H9 (cell line): ENCODE data around the gene P2RX6. TPM values are rescaled to one million over a fixed set of nuclear protein-coding genes. Genes with fewer than 3 reads are reported as not detected.

Experiments used
- DNase-seq: peaks from one replicate; pipeline ENCODE4 v3.0.0-alpha.2; 2017
- H2AFZ ChIP-seq: one replicate; pipeline ENCODE4 v1.6.1; 2013; ENCODE audit warnings: mild to moderate bottlenecking, low read length, control low read depth, moderate library complexity
- H2AK5ac ChIP-seq: 2 replicates; pipeline ENCODE4 v1.6.1; 2013; ENCODE audit warnings: low read length, control low read depth, mixed read lengths; ENCODE audit not compliant: insufficient read length
- H2BK120ac ChIP-seq: one replicate; pipeline ENCODE4 v1.6.1; 2013; ENCODE audit warnings: low read depth, mild to moderate bottlenecking, low read length, control low read depth, inconsistent platforms; ENCODE audit not compliant: poor library complexity, severe bottlenecking
- H2BK12ac ChIP-seq: 2 replicates; pipeline ENCODE4 v1.6.1; 2013; ENCODE audit warnings: low read length, control low read depth, mixed read lengths, low read depth; ENCODE audit not compliant: insufficient read length
- H2BK15ac ChIP-seq: 2 replicates; pipeline ENCODE4 v1.6.1; 2013; ENCODE audit warnings: low read depth, low read length, control low read depth
- H2BK20ac ChIP-seq: one replicate; pipeline ENCODE4 v1.6.1; 2013; ENCODE audit warnings: low read depth, mild to moderate bottlenecking, low read length, control low read depth, inconsistent platforms; ENCODE audit not compliant: poor library complexity, severe bottlenecking
- H2BK5ac ChIP-seq: 2 replicates; pipeline ENCODE4 v1.6.1; 2013; ENCODE audit warnings: low read length, control low read depth, mixed read lengths; ENCODE audit not compliant: insufficient read length
- H3K14ac ChIP-seq: 2 replicates; pipeline ENCODE4 v1.6.1; 2013; ENCODE audit warnings: low read length, control low read depth; ENCODE audit not compliant: insufficient read depth
- H3K18ac ChIP-seq: 2 replicates; pipeline ENCODE4 v1.6.1; 2013; ENCODE audit warnings: low read depth, mild to moderate bottlenecking, mixed read lengths, low read length, control low read depth; ENCODE audit not compliant: insufficient read length
- H3K23ac ChIP-seq: 2 replicates; pipeline ENCODE4 v1.6.1; 2013; ENCODE audit warnings: low read length, control low read depth, mixed read lengths, low read depth; ENCODE audit not compliant: insufficient read length
- H3K23me2 ChIP-seq: 2 replicates; pipeline ENCODE4 v1.6.1; 2013; ENCODE audit warnings: low read depth, mild to moderate bottlenecking, mixed read lengths, low read length, control low read depth; ENCODE audit not compliant: insufficient read length, poor library complexity, severe bottlenecking
- H3K27ac ChIP-seq: 2 replicates; pipeline ENCODE4 v1.5.1; 2013; ENCODE audit warnings: low read length, control low read depth, mixed read lengths, low read depth; ENCODE audit not compliant: insufficient read length
- H3K27me3 ChIP-seq: 2 replicates; pipeline ENCODE4 v1.6.1; 2013; ENCODE audit warnings: low read length, control low read depth, inconsistent platforms; ENCODE audit not compliant: insufficient read depth
- H3K4ac ChIP-seq: 2 replicates; pipeline ENCODE4 v1.6.1; 2013; ENCODE audit warnings: low read depth, mild to moderate bottlenecking, control low read depth, inconsistent platforms, low read length, moderate library complexity
- H3K4me1 ChIP-seq: 2 replicates; pipeline ENCODE4 v1.6.1; 2013; ENCODE audit warnings: low read length, control low read depth, inconsistent platforms; ENCODE audit not compliant: insufficient read depth
- H3K4me2 ChIP-seq: 2 replicates; pipeline ENCODE4 v1.6.1; 2013; ENCODE audit warnings: low read length, control low read depth, mixed read lengths; ENCODE audit not compliant: insufficient read length, insufficient read depth
- H3K56ac ChIP-seq: 2 replicates; pipeline ENCODE4 v1.6.1; 2013; ENCODE audit warnings: low read depth, mild to moderate bottlenecking, mixed read lengths, low read length, control low read depth; ENCODE audit not compliant: insufficient read length
- H3K79me1 ChIP-seq: 2 replicates; pipeline ENCODE4 v1.6.1; 2013; ENCODE audit warnings: low read depth, mild to moderate bottlenecking, moderate library complexity, low read length, control low read depth, inconsistent platforms; ENCODE audit not compliant: insufficient read depth, poor library complexity, severe bottlenecking
- H3K79me2 ChIP-seq: 2 replicates; pipeline ENCODE4 v1.6.1; 2013; ENCODE audit warnings: low read length, control low read depth, inconsistent platforms; ENCODE audit not compliant: insufficient read depth
- H3K9ac ChIP-seq: 2 replicates; pipeline ENCODE4 v1.6.1; 2013; ENCODE audit warnings: low read length, control low read depth, mixed read lengths; ENCODE audit not compliant: insufficient read length; ENCODE audit errors: extremely low read depth
- H3K9me3 ChIP-seq: one replicate; pipeline ENCODE4 v1.6.1; 2013; ENCODE audit warnings: low read depth, low read length, inconsistent platforms; ENCODE audit not compliant: control insufficient read depth
- H3T11ph ChIP-seq: one replicate; pipeline ENCODE4 v1.6.1; 2013; ENCODE audit warnings: mild to moderate bottlenecking, low read length, control low read depth, inconsistent platforms
- H4K20me1 ChIP-seq: one replicate; pipeline ENCODE4 v1.6.1; 2013; ENCODE audit not compliant: control insufficient read depth, insufficient read length, insufficient read depth
- H4K5ac ChIP-seq: 2 replicates; pipeline ENCODE4 v1.6.1; 2013; ENCODE audit warnings: low read depth, mild to moderate bottlenecking, mixed read lengths, low read length, control low read depth; ENCODE audit not compliant: insufficient read length
- H4K8ac ChIP-seq: replicated peaks from 2 replicates; pipeline ENCODE4 v1.6.1; 2013; ENCODE audit warnings: low read length, control low read depth, mixed read lengths, low read depth; ENCODE audit not compliant: insufficient read length
- H4K91ac ChIP-seq: 2 replicates; pipeline ENCODE4 v1.6.1; 2013; ENCODE audit warnings: low read depth, mild to moderate bottlenecking, moderate library complexity, mixed read lengths, low read length, control low read depth; ENCODE audit not compliant: insufficient read length
- H3K27ac Mint-ChIP-seq, 3 experiments: 2 replicates in 2 of 3; 3 replicates in 1 of 3; pipeline ENCODE4 v1.8.0; 2020 to 2021; ENCODE audit warnings: mixed read lengths in 3 of 3, mild to moderate bottlenecking in 1 of 3, moderate library complexity in 1 of 3
- H3K27me3 Mint-ChIP-seq: 2 replicates; pipeline ENCODE4 v1.8.0; 2021; ENCODE audit warnings: low read depth, mild to moderate bottlenecking, moderate library complexity, mixed read lengths
- H3K36me3 Mint-ChIP-seq, 3 experiments: 2 replicates in 2 of 3; 3 replicates in 1 of 3; pipeline ENCODE4 v1.8.0; 2020 to 2021; ENCODE audit warnings: low read depth in 3 of 3, mixed read lengths in 3 of 3; ENCODE audit not compliant: insufficient read depth in 1 of 3
- H3K4me1 Mint-ChIP-seq, 2 experiments: 2 replicates each; pipeline ENCODE4 v1.8.0; 2020; ENCODE audit warnings: mixed read lengths in 2 of 2
- H3K4me3 Mint-ChIP-seq, 2 experiments: 2 replicates in 1 of 2; 3 replicates in 1 of 2; pipeline ENCODE4 v1.8.0; 2020 to 2021; ENCODE audit warnings: mild to moderate bottlenecking in 2 of 2, mixed read lengths in 2 of 2, moderate library complexity in 1 of 2
- H3K9me3 Mint-ChIP-seq, 2 experiments: 2 replicates in 1 of 2; 3 replicates in 1 of 2; pipeline ENCODE4 v1.8.0; 2020; ENCODE audit warnings: mild to moderate bottlenecking in 2 of 2, mixed read lengths in 2 of 2, moderate library complexity in 1 of 2
- CTCF ChIP-seq: fragments of 200-600 bp; sonication (generic); conservative IDR thresholded peaks from 3 replicates; pipeline ENCODE4 v1.8.0; 2021; ENCODE audit warnings: antibody characterized with exemption, mild to moderate bottlenecking
- WGBS: extraction: QIAGEN DNeasy Blood & Tissue Kit; methylation state at CpG from one replicate; pipeline ENCODE4 v1.1.7; 2013; ENCODE audit warnings: missing lambda C conversion rate, low lambda C conversion rate, mixed read lengths; ENCODE audit not compliant: insufficient read length; ENCODE audit errors: extremely low coverage; 5-methylcytosine and 5-hydroxymethylcytosine counted together
- total RNA-seq: library from RNA; stranded (reverse); gene quantifications from 2 replicates; pipeline ENCODE4 v1.2.1, GENCODE V29; 2021

The P2RX6 gene
- total RNA-seq, 1 experiment from 2014 or later: not detected

- H4K91ac ChIP-seq: no peak overlapping the region
- Mint-ChIP-seq H3K4me3 (0 out of 5 replicates have a peak overlapping the region, but pooled peaks of 1 of the 2 experiments have one; percentile 95), H3K4me1 (peaks cover 18 to 37% of the 10 kb centered on the region in 2 experiments), H3K27ac (no peak overlapping the region), H3K36me3 (no peaks in the 10 kb centered on the region), H3K27me3 (peaks cover 54% of the 10 kb centered on the region), H3K9me3 (peaks cover 6 to 8% of the 10 kb centered on the region in 2 experiments; a peak in 4 of 5 replicates)
- no peak overlapping the region for H2BK20ac ChIP-seq
- H2AK5ac ChIP-seq: no peak overlapping the region
- no peaks in the 10 kb centered on the region for H3K79me1 ChIP-seq
- no peaks in the 10 kb centered on the region for H3K9me3 ChIP-seq
- no peak overlapping the region for H2AFZ ChIP-seq
- H3K4me1 ChIP-seq: peaks cover 3% of the 10 kb centered on the region; the same call in 1 of the 2 replicates
- H2BK12ac ChIP-seq: no peak overlapping the region
- no peak overlapping the region for H2BK5ac ChIP-seq
- TF ChIP-seq CTCF: no peak
- no peaks in the 10 kb centered on the region for H3K79me2 ChIP-seq
- no peak overlapping the region for H3K4ac ChIP-seq
- no peak overlapping the region for H3K27ac ChIP-seq
- H3K14ac ChIP-seq: no peak overlapping the region
- H3K9ac ChIP-seq: no peak overlapping the region
- no peak overlapping the region for H3K23ac ChIP-seq
- no peak overlapping the region for H2BK120ac ChIP-seq
- H4K5ac ChIP-seq: no peak overlapping the region
- H3K4me2 ChIP-seq: no peak overlapping the region
- H4K8ac ChIP-seq: no peak overlapping the region
- H3K23me2 ChIP-seq: peaks cover 7% of the 10 kb centered on the region
- no peak for DNase-seq
- no CpG with 5 or more reads among the region's 10 CpGs for WGBS
- no peak overlapping the region for H3K18ac ChIP-seq
- H3K56ac ChIP-seq: no peak overlapping the region
- H4K20me1 ChIP-seq: no peaks in the 10 kb centered on the region
- no peak overlapping the region for H2BK15ac ChIP-seq
- no peak overlapping the region for H3T11ph ChIP-seq
- no peaks in the 10 kb centered on the region for H3K27me3 ChIP-seq
These were observed 571 bp downstream of the P2RX6 start for GRCh38 chr22:21015466-21016006.
